PC-3 (cell line): ENCODE results near the gene CLNK. TPM values are rescaled to one million over a fixed set of nuclear protein-coding genes. Genes with fewer than 3 reads are reported as not detected.

Source experiments
- ATAC-seq: fragments of 200-7000 bp; cut with Tn5 transposase; 2 replicates; pipeline ENCODE4 v1.9.1; 2020; ENCODE audit warnings: mild to moderate bottlenecking, moderate library complexity
- BruUV-seq: library from RNA; stranded (reverse); fragments of 400-500 nt; replicated peaks from 2 replicates; lab custom pipeline; 2021; lab: Mats Ljungman, UMichigan
- CTCF ChIA-PET: fragments of 300-600 bp; sonication (Branson Sonifier 250); formaldehyde crosslinking; loops from one replicate; lab custom pipeline; 2022; ENCODE audit warnings: antibody characterized with exemption; lab: Charles Lee
- POLR2A ChIA-PET: fragments of 300-600 bp; sonication (Branson Sonifier 250); formaldehyde crosslinking; loops from one replicate; lab custom pipeline; 2022; ENCODE audit warnings: antibody characterized with exemption; ENCODE audit not compliant: unreplicated experiment; lab: Charles Lee
- DNase-seq: peaks from one replicate; pipeline ENCODE4 v3.0.0-alpha.2; 2015
- H2AFZ ChIP-seq: fragments of 300-600 bp; sonication (generic); 2 replicates; pipeline ENCODE4 v1.6.0; 2016; ENCODE audit warnings: antibody characterized with exemption, low read length
- H3F3A ChIP-seq: fragments of 300-600 bp; sonication (generic); one replicate; pipeline ENCODE4 v1.6.0; 2017; ENCODE audit warnings: antibody characterized with exemption, low read length, control low read depth, mild to moderate bottlenecking; ENCODE audit not compliant: unreplicated experiment
- H3K27ac ChIP-seq: fragments of 300-600 bp; sonication (generic); 2 replicates; pipeline ENCODE4 v1.5.1; 2016; ENCODE audit warnings: mild to moderate bottlenecking, low read length
- H3K27me3 ChIP-seq: fragments of 300-600 bp; sonication (generic); 2 replicates; pipeline ENCODE4 v1.6.1; 2016; ENCODE audit warnings: low read length, mixed read lengths
- H3K36me3 ChIP-seq: fragments of 300-600 bp; sonication (generic); 2 replicates; pipeline ENCODE4 v1.6.1; 2016; ENCODE audit warnings: low read depth, mixed run types, low read length, mixed read lengths
- H3K4me1 ChIP-seq: fragments of 300-600 bp; sonication (generic); 2 replicates; pipeline ENCODE4 v1.5.1; 2016; ENCODE audit warnings: low read length; ENCODE audit not compliant: insufficient read depth
- H3K4me2 ChIP-seq: fragments of 300-600 bp; sonication (generic); 2 replicates; pipeline ENCODE4 v1.6.0; 2016; ENCODE audit warnings: low read length
- H3K4me3 ChIP-seq: fragments of 300-600 bp; sonication (generic); 2 replicates; pipeline ENCODE4 v1.5.1; 2016; ENCODE audit warnings: mild to moderate bottlenecking, low read length, mixed read lengths
- H3K79me2 ChIP-seq: fragments of 300-600 bp; sonication (generic); 2 replicates; pipeline ENCODE4 v1.6.1; 2017; ENCODE audit warnings: low read length, mixed read lengths
- H3K9ac ChIP-seq: fragments of 300-600 bp; sonication (generic); 2 replicates; pipeline ENCODE4 v1.6.0; 2016; ENCODE audit warnings: mild to moderate bottlenecking, low read length
- H3K9me2 ChIP-seq: fragments of 300-600 bp; sonication (generic); replicated peaks from 2 replicates; pipeline ENCODE4 v1.6.1; 2016; ENCODE audit warnings: mixed run types, low read length, mixed read lengths
- H3K9me3 ChIP-seq: fragments of 300-600 bp; sonication (generic); 2 replicates; pipeline ENCODE4 v1.6.1; 2016; ENCODE audit warnings: low read length, mixed read lengths
- H4K20me1 ChIP-seq: fragments of 300-600 bp; sonication (generic); 2 replicates; pipeline ENCODE4 v1.6.1; 2016; ENCODE audit warnings: low read length, mixed read lengths
- CTCF ChIP-seq: fragments of 300-600 bp; sonication (generic); conservative IDR thresholded peaks from 2 replicates; pipeline ENCODE4 v1.5.1; 2017; ENCODE audit warnings: antibody characterized with exemption, low read depth, mild to moderate bottlenecking, low read length
- EZH2 ChIP-seq: fragments of 300-600 bp; sonication (generic); IDR thresholded peaks from one replicate; pipeline ENCODE4 v1.6.1; 2017; ENCODE audit warnings: antibody characterized with exemption, mild to moderate bottlenecking, low read length; ENCODE audit not compliant: unreplicated experiment
- EZH2phosphoT487 ChIP-seq: fragments of 300-600 bp; sonication (generic); IDR thresholded peaks from 2 replicates; pipeline ENCODE4 v1.6.1; 2018; ENCODE audit warnings: mild to moderate bottlenecking, antibody characterized with exemption, low read length, borderline replicate concordance
- intact Hi-C: fragments of 100-400 bp; cut with micrococcal nuclease; formaldehyde crosslinking; loops from 2 replicates; pipeline ENCODE4 v1.9.0; 2023
- total RNA-seq: library from RNA; depleted of rRNA; stranded (reverse); fragments of >200 nt; gene quantifications from 2 replicates; pipeline ENCODE4 v1.2.3, GENCODE V29; 2014

The CLNK gene
- total RNA-seq, 1 experiment from 2014 or later: not detected

- H3F3A ChIP-seq: no peaks in the 10 kb centered on the region
- intact Hi-C loops: no loop called here
- no peak for TF ChIP-seq CTCF
- no peak for TF ChIP-seq EZH2phosphoT487
- no peak for TF ChIP-seq EZH2
- no peaks in the 10 kb centered on the region for H3K79me2 ChIP-seq
- no TSS peak for BruUV-seq
- ChIA-PET CTCF (no interaction called here), POLR2A (interaction anchor here (0.6 kb wide), 1 partner anchor 98 kb away, joined by 33 read pairs; no protein-coding TSS in a partner anchor)
- H3K9me2 ChIP-seq: no peaks in the 10 kb centered on the region
- no peak for ATAC-seq
- no peak overlapping the region for H3K4me2 ChIP-seq
- DNase-seq: no peak
- H3K27me3 ChIP-seq: no peaks in the 10 kb centered on the region
- H3K9me3 ChIP-seq: no peaks in the 10 kb centered on the region
- peaks cover 22% of the 10 kb centered on the region for H3K4me1 ChIP-seq
- no peak overlapping the region for H3K9ac ChIP-seq
- H4K20me1 ChIP-seq: no peaks in the 10 kb centered on the region
- H3K36me3 ChIP-seq: no peaks in the 10 kb centered on the region
- H3K4me3 ChIP-seq: no peak overlapping the region
- H3K27ac ChIP-seq: peak overlapping the region; percentile 44; the same call in 1 of the 2 replicates
- no peak overlapping the region for H2AFZ ChIP-seq
Measured at GRCh38 chr4:10703766-10704429, 19.3 kb upstream of the CLNK start.

GRCh38 chr4:10703156-10703555 is 18.6 kb upstream of the CLNK start:
- Histone ChIP-seq H2AFZ (0 out of 2 replicates have a peak overlapping the region, but pooled peaks have one; percentile 21), H3K9me2 (no peaks in the 10 kb centered on the region), H3K9ac (no peak overlapping the region), H3K4me3 (no peak overlapping the region), H3K79me2 (no peaks in the 10 kb centered on the region), H3K4me1 (peaks cover 22% of the 10 kb centered on the region), H3K27ac (peak overlapping the region; percentile 44), H3F3A (no peaks in the 10 kb centered on the region), H3K9me3 (no peaks in the 10 kb centered on the region), H4K20me1 (no peaks in the 10 kb centered on the region), H3K36me3 (no peaks in the 10 kb centered on the region), H3K27me3 (no peaks in the 10 kb centered on the region), H3K4me2 (peak overlapping the region; percentile 10)
- no TSS peak for BruUV-seq
- ChIA-PET CTCF (no interaction called here), POLR2A (no interaction called here)
- ATAC-seq (peak; percentile 69), DNase-seq (peak; percentile 55)
- intact Hi-C loops: no loop called here
- TF ChIP-seq EZH2 (no peak), EZH2phosphoT487 (no peak), CTCF (no peak)
